Caki2 (cell line): ENCODE results near the gene B9D2. TPM values are rescaled to one million over a fixed set of nuclear protein-coding genes. Genes with fewer than 3 reads are reported as not detected.
A peak's percentile ranks its signal among the peaks of the same experiment; 100 is the strongest.

Source experiments
- DNase-seq: peaks from one replicate; pipeline ENCODE4 v3.0.0-alpha.2; 2015; ENCODE audit warnings: low read depth
- in situ Hi-C: cut with HindIII; loops from 2 replicates; pipeline ENCODE4 v1.10.0; 2016; ENCODE audit warnings: low sequenced_read_pairs, low pct_unique_long_range_greater_than_20kb, mixed read lengths
- total RNA-seq: library from RNA; depleted of rRNA; stranded (reverse); fragments of >200 nt; shearing (Covaris generic); gene quantifications from 2 replicates; pipeline ENCODE4 v1.2.3, GENCODE V29; 2014; ENCODE audit warnings: low replicate concordance

The B9D2 gene
- total RNA-seq, 1 experiment from 2014 or later = 35.0 TPM

- no peak for DNase-seq
- in situ Hi-C loops = no loop called here
Observed at GRCh38 chr19:41323023-41323422, 40.9 kb downstream of the B9D2 start.

GRCh38 chr19:41322451-41322850 is 41.5 kb downstream of the B9D2 start:
- no peak for DNase-seq
- in situ Hi-C loops = no loop called here

GRCh38 chr19:41321600-41322270 is 42.2 kb downstream of the B9D2 start:
- peak; percentile 29 for DNase-seq
- in situ Hi-C loops = no loop called here

GRCh38 chr19:41321204-41321599 is 42.7 kb downstream of the B9D2 start:
- DNase-seq = no peak
- in situ Hi-C loops = no loop called here

- DNase-seq = no peak
- in situ Hi-C loops = no loop called here
Observed at GRCh38 chr19:41320568-41320967, 43.4 kb downstream of the B9D2 start.

- in situ Hi-C loops = no loop called here
- no peak for DNase-seq
Observed at GRCh38 chr19:41320185-41320518, 43.8 kb downstream of the B9D2 start.

- in situ Hi-C loops = no loop called here
- no peak for DNase-seq
Observed at GRCh38 chr19:41319500-41320184, 44.3 kb downstream of the B9D2 start.

- DNase-seq = no peak
- in situ Hi-C loops = no loop called here
Observed at GRCh38 chr19:41318696-41319499, 45.1 kb downstream of the B9D2 start.

GRCh38 chr19:41316306-41316920 is 47.5 kb downstream of the B9D2 start:
- DNase-seq = no peak
- in situ Hi-C loops = no loop called here

- in situ Hi-C loops = no loop called here
- DNase-seq = no peak
Observed at GRCh38 chr19:41311613-41312012, 52.3 kb downstream of the B9D2 start.

GRCh38 chr19:41311072-41311471 is 52.9 kb downstream of the B9D2 start:
- peak; percentile 40 for DNase-seq

GRCh38 chr19:41310033-41310831 is 53.7 kb downstream of the B9D2 start, which contains the start of gene CCDC97:
TSS of gene CCDC97 (plus strand) at chr19:41310172. CDS start at chr19:41310311, 139 bp downstream.
- in situ Hi-C loops = no loop called here

More at GRCh38 chr19:41311072-41311471, 52.9 kb downstream of the B9D2 start:
- in situ Hi-C loops = no loop called here

GRCh38 chr19:41309180-41310032 is 54.5 kb downstream of the B9D2 start:
- peak; percentile 46 for DNase-seq
- in situ Hi-C loops = no loop called here

More at GRCh38 chr19:41310033-41310831, 53.7 kb downstream of the B9D2 start, which contains the start of gene CCDC97:
- peak; percentile 90 for DNase-seq

- peak; percentile 91 for DNase-seq
- in situ Hi-C loops = no loop called here
Observed at GRCh38 chr19:41308450-41309179, 55.3 kb downstream of the B9D2 start.

GRCh38 chr19:41307954-41308449 is 55.9 kb downstream of the B9D2 start:
- DNase-seq = no peak
- in situ Hi-C loops = no loop called here

- no peak for DNase-seq
- in situ Hi-C loops = no loop called here
Observed at GRCh38 chr19:41307090-41307875, 56.7 kb downstream of the B9D2 start.
